ENCODE data around the gene FCHO2. TPM values are rescaled to one million over a fixed set of nuclear protein-coding genes. Genes with fewer than 3 reads are reported as not detected.

FCHO2 gene
- total RNA-seq, 4 donors from 2014 or later = 20.2 to 38.0 (median 28.3) TPM

DNA sequence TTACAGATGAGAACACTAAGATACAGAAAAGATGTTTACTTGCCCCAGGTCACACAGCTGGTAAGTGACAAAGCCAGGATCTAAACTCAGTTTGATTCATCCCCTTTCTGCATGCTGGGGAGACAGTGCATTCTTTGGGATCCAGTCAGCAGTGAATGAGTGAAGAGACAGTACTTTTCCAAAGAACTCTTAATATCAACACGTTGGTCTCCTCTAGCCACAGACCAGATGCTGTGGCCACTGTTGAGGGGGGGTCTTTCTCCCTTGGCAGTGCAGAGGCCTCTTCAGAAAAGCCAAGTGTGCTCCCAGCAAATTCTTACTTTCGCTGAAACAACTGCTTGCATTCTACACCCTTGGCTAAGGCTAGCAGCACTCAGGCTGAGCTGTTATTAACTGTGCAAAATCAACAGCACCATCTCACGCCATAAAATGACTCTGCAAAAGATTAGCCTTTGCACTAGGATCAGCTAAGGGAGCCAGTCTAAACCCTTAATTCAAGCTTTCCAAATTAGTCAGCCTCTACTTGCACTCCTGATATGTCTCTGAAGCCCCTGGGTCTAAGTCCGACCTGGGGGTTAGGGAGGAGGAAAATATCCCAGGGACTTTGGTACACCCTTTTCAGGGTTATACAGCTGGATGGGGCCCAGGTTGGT, 159.7 kb downstream of the FCHO2 start:
- peaks cover 0 to 34% (median 0%) of the 10 kb centered on the region in 4 donors for H3K4me1 ChIP-seq
- no peaks in the 10 kb centered on the region for H3K36me3 ChIP-seq
- H3K27me3 ChIP-seq = no peaks in the 10 kb centered on the region
- H3K4me3 ChIP-seq = no peak overlapping the region
- TF ChIP-seq POLR2A (IDR thresholded peaks at IDR 0.05) = no peak
- TF ChIP-seq, protein P1, sequence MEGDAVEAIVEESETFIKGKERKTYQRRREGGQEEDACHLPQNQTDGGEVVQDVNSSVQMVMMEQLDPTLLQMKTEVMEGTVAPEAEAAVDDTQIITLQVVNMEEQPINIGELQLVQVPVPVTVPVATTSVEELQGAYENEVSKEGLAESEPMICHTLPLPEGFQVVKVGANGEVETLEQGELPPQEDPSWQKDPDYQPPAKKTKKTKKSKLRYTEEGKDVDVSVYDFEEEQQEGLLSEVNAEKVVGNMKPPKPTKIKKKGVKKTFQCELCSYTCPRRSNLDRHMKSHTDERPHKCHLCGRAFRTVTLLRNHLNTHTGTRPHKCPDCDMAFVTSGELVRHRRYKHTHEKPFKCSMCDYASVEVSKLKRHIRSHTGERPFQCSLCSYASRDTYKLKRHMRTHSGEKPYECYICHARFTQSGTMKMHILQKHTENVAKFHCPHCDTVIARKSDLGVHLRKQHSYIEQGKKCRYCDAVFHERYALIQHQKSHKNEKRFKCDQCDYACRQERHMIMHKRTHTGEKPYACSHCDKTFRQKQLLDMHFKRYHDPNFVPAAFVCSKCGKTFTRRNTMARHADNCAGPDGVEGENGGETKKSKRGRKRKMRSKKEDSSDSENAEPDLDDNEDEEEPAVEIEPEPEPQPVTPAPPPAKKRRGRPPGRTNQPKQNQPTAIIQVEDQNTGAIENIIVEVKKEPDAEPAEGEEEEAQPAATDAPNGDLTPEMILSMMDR (IDR thresholded peaks at IDR 0.05) = no peak
- peak in 1 of 3 donors; percentile 60 for DNase-seq
- H3K27ac ChIP-seq = peak overlapping the region in 2 of 4 donors; percentile 44 to 80
- no peaks in the 10 kb centered on the region for H3K9me3 ChIP-seq

DNA sequence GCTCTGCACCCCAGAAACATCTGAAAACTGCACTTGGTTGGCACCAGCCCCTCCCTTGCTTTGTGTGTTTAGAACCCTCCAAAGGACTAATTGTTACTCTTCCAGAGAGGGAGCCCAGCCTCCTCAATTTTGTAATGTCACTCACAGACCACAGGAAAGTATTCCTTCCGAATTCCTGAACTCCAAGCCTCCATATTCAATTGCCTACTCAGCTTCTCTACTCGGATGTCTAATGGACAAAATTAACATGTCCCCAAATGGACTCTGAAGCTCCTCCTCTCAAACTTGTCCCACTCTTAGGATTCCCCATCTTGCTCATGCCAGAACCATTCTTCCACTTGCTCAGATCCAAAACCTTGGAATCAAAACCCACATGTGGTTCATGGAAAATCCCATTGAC, 160.7 kb downstream of the FCHO2 start:
- H3K9me3 ChIP-seq = no peaks in the 10 kb centered on the region
- H3K4me1 ChIP-seq = peaks cover 0 to 34% (median 0%) of the 10 kb centered on the region in 4 donors
- H3K27ac ChIP-seq = peak overlapping the region in 1 of 4 donors; percentile 98
- DNase-seq = no peak
- H3K27me3 ChIP-seq = no peaks in the 10 kb centered on the region
- H3K4me3 ChIP-seq = no peak overlapping the region
- no peak for TF ChIP-seq POLR2A (IDR thresholded peaks at IDR 0.05)
- TF ChIP-seq, protein P1 (IDR thresholded peaks at IDR 0.05) = no peak
- H3K36me3 ChIP-seq = no peaks in the 10 kb centered on the region

DNA sequence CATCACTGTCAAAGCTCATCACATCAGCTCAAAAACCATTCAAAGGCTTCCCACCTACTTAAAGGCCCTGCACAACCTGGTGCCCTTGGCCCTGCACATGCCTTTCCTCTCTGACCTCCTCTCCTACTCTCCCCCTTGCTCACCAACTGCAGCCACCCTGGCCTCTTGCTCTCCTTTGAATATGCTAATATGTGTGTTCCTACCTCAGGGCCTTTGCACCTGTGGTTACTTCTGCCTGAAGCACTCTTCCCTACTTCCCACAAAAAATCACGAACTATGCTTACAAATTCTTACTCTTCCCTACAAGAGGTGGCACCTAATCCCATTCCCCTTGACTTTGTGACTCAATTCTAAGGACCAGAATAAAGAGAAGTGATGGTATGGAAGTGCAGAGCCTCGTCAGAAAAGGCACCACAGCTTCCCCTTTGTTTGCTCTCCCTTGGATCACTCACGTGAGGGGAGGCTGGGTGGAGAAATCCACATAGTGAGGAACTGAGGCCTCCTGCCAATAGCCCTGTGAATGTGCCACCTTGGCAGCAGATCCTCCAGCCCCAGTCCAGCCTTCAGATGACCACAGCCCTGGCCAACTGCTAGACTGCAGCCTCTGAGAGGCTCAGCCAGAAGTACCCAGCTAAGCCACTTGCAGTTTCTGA, 161.4 kb downstream of the FCHO2 start:
- no peaks in the 10 kb centered on the region for H3K36me3 ChIP-seq
- peak overlapping the region in 3 of 4 donors; percentile 43 to 99 (median 98) for H3K27ac ChIP-seq
- H3K27me3 ChIP-seq = no peaks in the 10 kb centered on the region
- no peak for DNase-seq
- TF ChIP-seq, protein P1 (IDR thresholded peaks at IDR 0.05) = no peak
- H3K9me3 ChIP-seq = no peaks in the 10 kb centered on the region
- H3K4me3 ChIP-seq = no peak overlapping the region
- peaks cover 0 to 34% (median 0%) of the 10 kb centered on the region in 4 donors for H3K4me1 ChIP-seq

DNA sequence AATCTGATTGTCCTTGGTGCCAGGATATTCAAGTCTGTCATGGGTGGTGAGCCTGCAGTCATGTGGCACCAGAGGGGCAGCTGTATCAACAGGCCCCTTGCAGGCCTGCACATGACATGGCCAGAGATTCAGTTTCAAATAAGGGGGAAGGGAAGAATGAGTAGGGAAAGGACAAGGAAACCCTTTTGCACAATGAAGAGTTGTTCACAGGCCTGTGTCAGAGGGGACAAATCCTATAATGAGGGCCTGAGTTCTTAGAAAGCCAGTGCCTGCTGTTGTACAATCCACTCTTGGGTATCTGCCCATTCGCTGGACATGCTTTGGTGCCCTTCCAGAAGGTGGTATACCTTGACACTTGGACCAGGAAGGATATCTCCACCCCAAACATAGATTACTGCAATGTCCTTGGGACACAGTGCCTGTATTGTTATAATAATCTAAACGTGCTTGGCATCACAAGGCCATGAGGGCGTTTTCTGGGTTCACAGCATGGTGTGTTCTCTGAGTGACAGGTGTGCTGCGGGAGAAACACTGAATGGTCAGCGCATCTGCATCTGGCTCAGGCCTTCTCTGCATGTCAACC, 162.6 kb downstream of the FCHO2 start:
- TF ChIP-seq POLR2A (IDR thresholded peaks at IDR 0.05) = peak in 1 of 2 donors; percentile 55
- TF ChIP-seq, protein P1 (IDR thresholded peaks at IDR 0.05) = no peak
- peak in 2 of 3 donors; percentile 69 to 71 for DNase-seq
- Histone ChIP-seq H3K36me3 (peaks cover 0 to 2% (median 0%) of the 10 kb centered on the region in 3 donors), H3K4me1 (peaks cover 0 to 42% (median 0%) of the 10 kb centered on the region in 4 donors), H3K27ac (peak overlapping the region in 3 of 4 donors; percentile 91 to 99 (median 98)), H3K4me3 (no peak overlapping the region), H3K27me3 (no peaks in the 10 kb centered on the region), H3K9me3 (no peaks in the 10 kb centered on the region)

DNA sequence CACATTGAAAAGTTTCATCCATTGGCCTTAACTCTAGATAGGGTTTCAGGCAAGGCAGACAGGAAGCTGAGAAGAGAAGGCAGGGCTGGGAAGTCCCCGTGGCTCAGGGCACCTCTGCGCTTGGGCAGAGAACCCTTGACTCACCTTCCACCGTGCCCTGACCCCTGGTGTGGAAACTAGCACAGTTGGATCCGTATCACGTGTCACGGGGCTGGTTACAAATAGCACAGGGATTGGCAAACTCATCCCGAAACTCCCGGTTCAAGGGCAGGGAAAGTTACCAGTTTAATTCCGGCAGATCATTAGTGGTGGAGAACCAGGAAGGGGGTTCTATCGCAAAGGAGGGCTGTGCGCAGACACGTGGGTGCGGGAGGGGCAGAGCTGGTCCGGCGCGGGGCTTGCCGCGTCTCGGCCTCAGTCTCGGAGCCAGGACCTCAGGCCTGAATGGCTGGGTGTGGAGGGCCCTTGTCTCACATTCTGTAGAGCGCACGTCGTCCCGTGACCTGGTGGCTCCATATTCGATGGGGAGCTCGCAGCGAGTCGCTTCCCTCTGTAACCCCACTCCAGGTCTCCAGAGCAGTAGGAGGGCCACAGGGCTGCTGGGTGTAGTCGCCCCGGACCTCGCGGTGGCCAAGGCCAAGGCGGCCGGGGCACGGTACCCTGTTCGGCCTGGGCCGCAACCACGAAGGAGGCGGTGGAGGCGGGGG, 163.8 kb downstream of the FCHO2 start:
- Histone ChIP-seq H3K36me3 (peaks cover 0 to 10% (median 0%) of the 10 kb centered on the region in 3 donors), H3K4me3 (peak overlapping the region; percentile 24 to 81 (median 51)), H3K4me1 (peaks cover 0 to 45% (median 0%) of the 10 kb centered on the region in 4 donors), H3K27ac (peak overlapping the region in 3 of 4 donors; percentile 91 to 99 (median 98)), H3K9me3 (no peaks in the 10 kb centered on the region), H3K27me3 (no peaks in the 10 kb centered on the region)
- TF ChIP-seq, protein P1 (IDR thresholded peaks at IDR 0.05) = no peak
- TF ChIP-seq POLR2A (IDR thresholded peaks at IDR 0.05) = peak; percentile 61 to 63
- DNase-seq = peak in 2 of 3 donors; percentile 84 to 89
